Measurements from ENCODE around the gene ATF2.

Gene ATF2

DNA sequence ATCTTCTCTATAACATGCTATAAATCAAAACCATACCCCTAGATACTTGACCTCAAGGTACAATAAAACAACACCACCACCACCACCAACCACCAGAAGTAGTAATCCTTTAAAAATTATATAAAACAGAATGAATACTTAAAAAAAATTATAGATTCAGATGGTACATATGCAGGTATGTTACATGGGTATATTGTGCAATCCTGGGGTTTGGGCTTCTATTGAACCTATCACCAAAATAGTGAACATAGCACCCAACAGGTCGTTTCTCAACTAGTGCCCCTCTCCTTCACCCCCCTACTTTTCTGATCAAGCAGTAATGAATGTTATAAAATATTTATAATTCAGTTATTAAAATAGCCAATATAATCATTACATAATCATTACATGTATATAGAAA is 91.7 kb downstream of the ATF2 start:
- H3K27ac ChIP-seq, result no peak overlapping the region
- POLR2A ChIA-PET (ENCODE audit: low non-redundant PET), result no interaction called here
- TF ChIP-seq, protein P1, sequence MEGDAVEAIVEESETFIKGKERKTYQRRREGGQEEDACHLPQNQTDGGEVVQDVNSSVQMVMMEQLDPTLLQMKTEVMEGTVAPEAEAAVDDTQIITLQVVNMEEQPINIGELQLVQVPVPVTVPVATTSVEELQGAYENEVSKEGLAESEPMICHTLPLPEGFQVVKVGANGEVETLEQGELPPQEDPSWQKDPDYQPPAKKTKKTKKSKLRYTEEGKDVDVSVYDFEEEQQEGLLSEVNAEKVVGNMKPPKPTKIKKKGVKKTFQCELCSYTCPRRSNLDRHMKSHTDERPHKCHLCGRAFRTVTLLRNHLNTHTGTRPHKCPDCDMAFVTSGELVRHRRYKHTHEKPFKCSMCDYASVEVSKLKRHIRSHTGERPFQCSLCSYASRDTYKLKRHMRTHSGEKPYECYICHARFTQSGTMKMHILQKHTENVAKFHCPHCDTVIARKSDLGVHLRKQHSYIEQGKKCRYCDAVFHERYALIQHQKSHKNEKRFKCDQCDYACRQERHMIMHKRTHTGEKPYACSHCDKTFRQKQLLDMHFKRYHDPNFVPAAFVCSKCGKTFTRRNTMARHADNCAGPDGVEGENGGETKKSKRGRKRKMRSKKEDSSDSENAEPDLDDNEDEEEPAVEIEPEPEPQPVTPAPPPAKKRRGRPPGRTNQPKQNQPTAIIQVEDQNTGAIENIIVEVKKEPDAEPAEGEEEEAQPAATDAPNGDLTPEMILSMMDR (conservative IDR thresholded peaks at IDR 0.05; ENCODE audit: low read depth), result no peak
- CTCF ChIA-PET, result interaction anchor here (0.6 kb wide), 1 partner anchor 658 kb away, joined by 4 read pairs; no protein-coding TSS in a partner anchor
- no peak for DNase-seq (ENCODE audit: low spot score)

DNA sequence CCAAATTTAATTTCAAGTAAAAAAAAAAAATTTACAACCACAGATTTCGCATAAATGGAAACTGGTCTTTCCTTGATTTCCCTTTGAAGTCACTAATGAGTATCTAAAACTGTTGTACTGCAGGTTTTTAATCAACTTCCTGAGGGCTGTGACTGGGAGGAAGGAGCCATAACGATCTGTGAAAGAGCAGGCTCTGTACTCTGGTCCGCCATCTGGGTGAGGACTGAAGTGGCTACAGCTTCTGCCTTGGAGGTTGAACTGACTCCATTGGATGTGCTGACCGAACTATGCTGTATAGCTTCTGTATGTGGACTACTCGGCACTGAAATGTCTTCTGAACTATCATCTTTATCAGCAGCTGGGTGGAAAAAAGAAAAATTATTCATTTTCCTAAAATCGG is 93.5 kb downstream of the ATF2 start:
- CTCF ChIA-PET, result no interaction called here
- no peak overlapping the region for H3K27ac ChIP-seq
- TF ChIP-seq, protein P1 (conservative IDR thresholded peaks at IDR 0.05; ENCODE audit: low read depth), result no peak
- POLR2A ChIA-PET (ENCODE audit: low non-redundant PET), result no interaction called here
- no peak for DNase-seq (ENCODE audit: low spot score)

DNA sequence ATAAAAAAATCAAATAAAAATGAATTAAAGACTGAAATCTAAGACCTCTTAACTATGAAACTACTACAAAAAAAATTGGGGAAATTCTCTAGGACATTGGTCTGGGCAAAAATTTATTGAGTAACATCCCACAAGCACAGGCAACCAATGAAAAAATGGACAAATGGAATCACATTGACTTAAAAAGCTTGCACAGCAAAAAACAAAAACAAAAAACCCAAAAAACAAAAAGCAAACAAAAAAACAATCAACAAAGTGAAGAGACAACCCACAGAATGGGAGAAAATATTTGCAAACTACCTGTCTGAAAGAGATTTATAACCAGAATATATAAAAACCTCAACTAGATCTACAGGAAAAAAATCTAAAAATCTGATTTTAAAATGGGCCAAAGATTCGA is 99.5 kb downstream of the ATF2 start:
- CTCF ChIA-PET, result no interaction called here
- TF ChIP-seq, protein P1 (conservative IDR thresholded peaks at IDR 0.05; ENCODE audit: low read depth), result no peak
- POLR2A ChIA-PET (ENCODE audit: low non-redundant PET), result no interaction called here
- H3K27ac ChIP-seq, result no peak overlapping the region
- DNase-seq (ENCODE audit: low spot score), result no peak

DNA sequence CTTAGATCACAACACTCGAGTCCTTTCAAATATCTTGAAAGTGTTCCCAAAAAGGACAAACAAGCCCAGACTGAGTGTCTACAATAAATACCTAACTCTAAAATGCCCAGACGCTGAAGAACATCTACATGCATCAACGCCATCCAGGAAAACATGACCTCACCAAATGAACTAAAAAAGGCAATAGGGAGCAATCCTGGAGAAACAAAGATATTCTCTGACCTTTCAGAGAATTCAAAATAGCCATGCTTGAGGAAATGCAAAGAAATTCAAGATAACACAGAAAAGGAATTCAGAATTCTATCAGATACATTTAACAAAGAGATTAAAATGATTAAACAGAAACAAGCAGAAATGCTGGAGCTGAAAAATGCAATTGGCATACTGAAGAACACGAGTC is 101.6 kb downstream of the ATF2 start:
- H3K27ac ChIP-seq, result no peak overlapping the region
- CTCF ChIA-PET, result no interaction called here
- no peak for DNase-seq (ENCODE audit: low spot score)
- POLR2A ChIA-PET (ENCODE audit: low non-redundant PET), result no interaction called here
- TF ChIP-seq, protein P1 (conservative IDR thresholded peaks at IDR 0.05; ENCODE audit: low read depth), result no peak

DNA sequence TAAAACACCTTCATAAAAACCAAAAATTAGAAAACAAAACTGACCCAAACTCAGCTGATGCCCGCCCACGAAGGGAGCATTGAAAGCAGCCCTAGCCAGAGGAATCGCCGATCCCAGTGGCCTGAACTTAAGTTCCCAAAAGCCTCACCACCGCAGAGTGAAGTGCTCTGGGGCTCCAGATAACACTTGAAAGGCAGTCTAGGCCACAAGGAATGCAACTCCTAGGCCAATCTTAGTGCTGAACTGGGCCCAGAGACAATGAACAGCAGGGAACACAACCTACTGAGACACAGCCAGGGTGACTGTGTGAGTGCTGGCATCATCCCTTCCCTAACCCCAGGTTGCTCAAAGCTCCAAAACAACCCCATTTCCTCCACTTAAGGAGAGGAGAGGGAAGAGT is 103.2 kb downstream of the ATF2 start:
- CTCF ChIA-PET, result no interaction called here
- POLR2A ChIA-PET (ENCODE audit: low non-redundant PET), result no interaction called here
- no peak for DNase-seq (ENCODE audit: low spot score)
- H3K27ac ChIP-seq, result no peak overlapping the region
- TF ChIP-seq, protein P1 (conservative IDR thresholded peaks at IDR 0.05; ENCODE audit: low read depth), result no peak

DNA sequence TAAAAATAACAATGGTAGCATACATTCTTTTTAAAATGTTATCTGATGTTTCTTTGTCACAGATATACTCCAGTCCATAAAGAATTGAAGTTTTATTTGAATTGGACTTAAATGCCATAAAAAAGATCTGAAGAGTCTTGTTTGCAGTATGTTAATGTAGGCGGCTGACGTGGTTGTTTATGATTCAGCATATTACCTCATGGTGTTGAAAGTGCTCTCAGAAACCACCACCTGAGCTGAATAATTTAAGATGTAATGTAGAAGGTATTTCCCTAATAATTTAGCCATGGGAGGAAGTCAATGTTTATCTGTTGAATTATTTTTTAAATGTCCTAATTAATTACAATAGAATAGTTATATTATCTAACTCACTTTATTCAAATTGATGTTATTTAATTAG is 104.3 kb downstream of the ATF2 start:
- TF ChIP-seq, protein P1 (conservative IDR thresholded peaks at IDR 0.05; ENCODE audit: low read depth), result no peak
- DNase-seq (ENCODE audit: low spot score), result peak; percentile 20
- ChIA-PET CTCF (no interaction called here), POLR2A (ENCODE audit: low non-redundant PET) (no interaction called here)
- no peak overlapping the region for H3K27ac ChIP-seq

Measured in RWPE1 (cell line).